NCI-H2081 (cell line): ENCODE measurements around the gene GPATCH2L.

ENCODE experiments used
- DNase-seq, 2 experiments: peaks; one replicate each; lab custom pipeline; 2025; lab: John Stamatoyannopoulos, UW

GPATCH2L gene

DNA sequence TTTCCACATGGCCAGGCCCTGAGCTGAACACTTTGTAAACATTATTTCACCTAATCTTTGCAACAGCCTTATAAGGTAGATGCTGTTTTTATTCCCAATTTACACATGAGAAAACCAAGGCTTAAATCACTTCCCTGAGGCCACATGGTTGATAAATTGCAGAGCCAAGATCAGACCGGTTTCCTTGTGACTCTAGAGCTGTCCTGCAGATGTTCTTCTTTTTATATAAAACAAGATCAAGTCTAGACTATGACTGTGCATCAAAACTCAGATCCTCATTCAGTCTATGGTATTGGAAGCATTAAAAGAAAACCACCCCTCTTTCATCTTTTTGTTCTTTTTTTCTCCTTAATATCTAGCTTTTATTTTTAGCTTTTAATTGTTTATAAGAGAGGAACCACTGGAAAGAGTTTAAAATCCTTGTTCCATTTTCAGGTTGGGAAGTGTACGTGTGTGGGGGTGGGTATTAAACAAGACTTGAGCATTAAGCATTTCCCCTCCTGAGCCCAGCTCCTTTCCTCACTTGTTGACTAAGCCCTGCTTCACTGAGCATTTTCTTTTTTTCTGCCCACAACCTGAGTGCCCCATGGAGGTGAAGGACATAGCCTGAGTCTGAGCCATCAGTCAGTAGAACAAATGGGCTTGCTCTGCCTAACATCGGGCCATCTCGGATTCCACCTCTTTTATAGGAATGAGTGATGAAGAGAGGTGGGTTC is 45.4 kb downstream of the GPATCH2L start:
- DNase-seq, result no peak

DNA sequence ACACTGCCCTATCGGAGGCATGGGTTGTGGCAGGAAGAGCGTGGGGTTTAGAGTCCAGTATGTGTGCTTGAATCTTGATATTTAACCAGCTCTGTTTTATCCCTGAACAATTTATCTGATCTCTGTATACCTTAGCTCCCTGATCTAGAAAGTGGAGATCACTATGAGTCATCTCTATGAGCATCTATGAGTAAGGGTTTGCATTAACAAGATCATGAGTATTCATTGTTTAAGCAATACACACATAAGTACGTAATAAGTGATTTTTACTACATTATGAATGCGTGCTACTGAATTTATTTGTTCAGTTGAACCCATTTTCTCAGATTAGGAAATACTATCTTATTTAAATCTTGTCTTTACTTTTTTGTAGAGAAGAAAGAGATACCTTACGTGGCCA is 49.4 kb downstream of the GPATCH2L start:
- DNase-seq, result no peak

DNA sequence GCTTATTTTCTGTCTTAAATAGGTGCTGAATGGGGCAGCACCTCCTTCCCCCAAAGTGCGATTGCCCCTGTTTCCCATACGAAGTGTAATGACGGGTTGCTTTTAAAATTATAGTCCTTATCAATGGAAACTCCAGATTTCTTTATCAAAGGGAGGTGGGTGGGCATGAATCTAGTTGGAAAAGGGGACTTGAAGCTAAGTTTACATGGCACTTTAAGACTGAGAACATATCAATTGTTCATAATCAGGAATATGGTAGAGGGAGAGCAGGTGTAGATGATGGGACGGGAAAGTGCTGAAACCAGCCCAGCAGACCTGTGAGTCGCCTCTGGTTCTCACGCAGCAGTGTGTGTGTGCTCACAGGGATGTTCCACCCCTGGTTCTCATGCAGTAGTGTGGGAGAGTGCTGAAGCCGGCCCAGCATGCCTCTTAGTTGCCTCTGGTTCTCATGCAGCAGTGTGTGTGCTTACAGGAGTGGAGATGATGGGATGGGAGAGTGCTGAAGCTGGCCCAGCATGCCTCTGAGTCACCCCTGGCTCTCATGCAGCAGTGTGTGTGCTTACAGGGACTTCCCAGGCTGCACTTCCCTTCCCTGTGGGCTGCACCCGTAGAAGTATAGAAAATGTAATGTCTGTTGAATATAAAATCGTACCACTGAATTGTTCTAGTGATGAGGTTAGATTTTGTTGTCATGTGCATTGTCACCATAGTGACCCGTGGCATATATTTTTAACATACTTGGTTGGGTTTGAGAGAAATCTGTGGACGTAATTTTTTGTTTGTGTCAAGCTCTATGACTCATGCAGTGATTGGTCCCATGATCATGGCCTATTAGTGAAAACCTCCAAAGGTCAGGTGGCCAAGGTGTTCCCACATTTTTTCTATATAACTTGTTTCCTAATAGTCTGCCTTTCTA is 51.6 kb downstream of the GPATCH2L start:
- no peak for DNase-seq

DNA sequence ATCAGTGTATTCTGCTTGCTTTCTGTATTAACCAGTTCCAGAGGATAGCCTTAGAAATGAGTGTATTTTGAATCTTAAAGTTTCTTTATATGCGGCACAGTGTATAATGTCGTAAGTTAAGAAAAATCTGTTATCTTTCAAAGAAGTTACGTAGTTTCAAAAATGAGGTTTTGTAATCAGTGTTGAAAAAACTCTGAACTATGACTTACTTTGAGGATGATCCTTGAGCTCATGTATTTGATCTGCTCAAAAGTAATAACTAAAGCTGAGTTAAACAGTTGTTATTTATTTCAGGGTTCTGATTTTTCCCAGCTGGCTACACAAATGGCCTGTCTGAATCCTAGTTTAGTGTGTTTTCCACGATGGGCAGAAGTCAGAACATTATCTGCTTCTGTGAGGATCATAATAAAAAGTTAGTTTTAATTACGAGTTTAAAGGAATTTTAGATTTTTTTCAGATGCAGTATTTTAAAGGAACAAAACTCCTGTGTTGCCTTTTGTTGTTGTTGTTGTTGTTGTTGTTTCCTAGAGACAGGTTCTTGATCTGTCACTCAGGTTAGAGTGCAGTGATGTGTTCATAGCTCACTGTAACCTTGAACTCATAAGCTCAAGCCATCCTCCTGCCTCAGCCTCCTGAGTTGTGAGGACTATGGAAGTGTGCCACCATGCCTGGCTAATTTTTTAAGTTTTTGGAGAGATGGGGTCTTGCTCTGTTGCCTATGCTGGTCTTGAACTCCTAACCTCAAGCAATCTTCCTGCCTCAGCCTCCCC is 52.9 kb downstream of the GPATCH2L start:
- DNase-seq, result no peak

DNA sequence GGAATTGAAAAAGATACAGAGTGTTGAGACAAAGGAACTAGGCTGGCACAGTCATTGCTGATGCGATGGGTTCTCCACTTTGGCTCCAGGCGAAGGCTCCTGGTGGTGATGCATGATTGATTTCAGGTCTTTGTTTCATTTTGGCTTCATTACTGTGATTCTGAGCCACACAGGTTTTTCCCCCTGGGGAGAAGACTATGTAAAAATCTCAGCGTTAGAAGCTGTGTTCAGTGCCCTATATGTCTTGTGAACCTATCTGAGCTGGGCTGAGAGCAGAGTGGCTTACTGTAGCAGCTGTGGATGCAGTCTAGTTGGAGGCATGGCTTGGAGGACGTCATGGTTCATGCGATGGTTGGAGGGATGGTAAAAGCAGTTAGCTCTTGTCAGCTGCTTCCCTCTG is 54.0 kb downstream of the GPATCH2L start:
- no peak for DNase-seq

DNA sequence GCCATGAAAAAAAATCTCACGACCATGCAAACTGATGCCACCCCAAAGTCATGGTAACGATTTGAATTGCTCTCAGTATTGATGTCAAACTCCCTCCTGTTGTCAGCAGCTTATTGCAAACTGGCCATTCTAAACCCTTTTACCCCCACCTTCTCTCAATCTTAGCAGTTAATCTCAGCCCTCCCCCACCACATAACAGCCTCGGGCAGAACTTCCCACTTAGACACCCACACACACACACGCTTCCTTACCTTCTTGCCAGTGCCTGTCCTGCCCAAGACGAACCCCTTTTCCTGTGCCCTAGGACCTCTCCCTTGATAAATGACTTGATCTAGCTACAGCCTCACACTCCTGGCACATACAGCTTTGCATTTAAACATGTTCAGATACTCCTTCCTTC is 56.6 kb downstream of the GPATCH2L start:
- no peak for DNase-seq

DNA sequence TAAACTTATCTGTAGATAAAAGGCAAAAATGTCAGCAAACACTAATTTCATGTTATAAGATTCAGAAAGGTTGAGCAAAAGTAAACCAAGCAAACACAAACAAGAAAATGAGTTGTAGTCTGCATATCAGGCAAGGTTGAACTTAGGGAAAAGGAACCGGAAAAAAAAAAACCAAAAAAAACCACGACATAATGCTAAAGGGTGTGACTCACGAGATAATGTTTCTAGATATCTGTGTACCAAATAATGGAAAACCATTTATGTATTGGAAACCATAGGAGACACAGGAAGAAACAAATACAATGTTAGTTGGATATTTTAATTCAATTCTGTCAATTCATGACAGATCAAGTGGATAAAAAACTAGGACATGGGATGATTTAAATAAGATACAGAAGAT is 60.5 kb downstream of the GPATCH2L start:
- DNase-seq, result no peak

DNA sequence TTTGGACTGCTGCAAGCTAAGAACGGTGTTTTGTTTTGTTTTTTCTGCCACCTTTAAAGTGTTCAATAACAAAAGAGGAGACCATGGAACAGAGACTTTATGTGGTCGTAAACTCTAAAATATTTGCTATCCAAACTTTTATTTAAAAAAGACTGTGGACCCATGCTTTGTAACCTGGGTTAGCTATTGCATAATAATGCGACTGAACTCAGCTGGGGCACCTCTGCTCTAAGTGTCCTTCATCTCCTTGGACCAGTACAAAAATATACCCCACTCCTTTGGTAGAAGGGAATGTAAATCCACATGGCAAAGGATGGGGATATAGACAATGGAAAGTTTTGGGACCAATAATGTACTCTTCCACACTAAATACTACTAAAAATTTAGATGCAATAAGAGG is 65.5 kb downstream of the GPATCH2L start:
- DNase-seq, result no peak

DNA sequence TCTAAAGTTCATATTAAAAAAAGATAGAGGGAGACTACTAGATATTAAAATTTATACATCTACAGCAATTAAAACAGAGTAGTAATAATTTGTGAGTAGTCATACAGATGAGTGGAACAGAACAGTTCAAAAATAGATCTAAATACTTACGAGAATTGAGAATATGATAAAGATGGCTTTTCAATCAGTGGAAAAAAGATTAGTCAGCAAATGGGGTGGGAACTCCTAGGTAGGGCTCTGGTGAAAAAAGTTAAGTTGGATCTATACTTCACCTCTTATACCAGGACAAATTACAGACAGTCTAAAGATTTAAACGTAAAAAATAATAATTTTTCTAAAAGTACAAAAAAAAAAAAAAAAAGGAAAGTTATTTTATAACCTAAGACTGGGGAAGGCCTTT is 66.9 kb downstream of the GPATCH2L start:
- DNase-seq, result no peak

DNA sequence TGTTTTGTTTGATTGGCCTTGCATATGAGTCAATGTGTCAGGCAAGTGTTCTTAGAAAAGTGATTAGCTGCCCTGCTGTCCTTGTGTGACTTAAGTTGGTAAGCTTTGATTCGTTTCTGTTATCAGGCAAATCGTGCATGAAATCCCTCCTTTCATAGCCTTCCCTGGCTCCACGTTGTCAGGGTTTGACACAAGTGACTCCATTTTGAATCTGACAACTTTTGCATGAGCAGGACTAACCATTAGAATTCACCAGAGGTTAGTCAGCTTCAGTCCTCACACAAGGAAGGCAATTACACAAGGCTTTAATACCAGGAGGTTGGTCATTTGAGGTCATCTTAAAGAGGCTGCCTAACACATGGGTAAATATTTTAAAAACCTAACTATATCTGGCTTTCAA is 68.2 kb downstream of the GPATCH2L start:
- no peak for DNase-seq

DNA sequence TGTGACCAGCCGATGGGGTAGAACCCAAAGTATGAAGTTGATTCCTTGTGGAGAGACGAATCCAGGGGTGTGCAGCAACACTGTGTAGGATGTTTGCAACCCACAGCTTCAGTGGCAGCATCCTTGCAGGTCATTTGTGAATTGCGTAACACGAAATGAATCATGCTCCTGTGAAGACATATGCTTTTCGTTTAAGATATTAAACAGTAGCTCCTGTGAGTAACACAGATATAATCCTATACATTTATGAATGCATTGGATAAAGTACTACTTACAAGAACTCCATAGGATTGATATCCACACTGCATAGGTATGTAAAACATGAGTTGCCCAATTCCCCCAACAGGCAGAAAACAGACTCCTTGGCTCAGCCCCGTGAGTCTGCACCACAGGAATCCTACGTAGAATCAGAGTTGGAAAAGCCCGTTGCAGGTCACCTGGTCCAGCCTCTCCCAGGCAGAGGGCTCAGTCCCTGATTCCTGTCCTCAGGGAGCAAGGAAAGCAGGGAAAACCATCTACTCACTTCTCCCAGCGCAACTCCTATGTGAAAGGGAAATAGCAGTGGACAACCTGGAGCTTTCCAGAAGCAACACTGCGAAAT is 75.8 kb downstream of the GPATCH2L start:
- no peak for DNase-seq

DNA sequence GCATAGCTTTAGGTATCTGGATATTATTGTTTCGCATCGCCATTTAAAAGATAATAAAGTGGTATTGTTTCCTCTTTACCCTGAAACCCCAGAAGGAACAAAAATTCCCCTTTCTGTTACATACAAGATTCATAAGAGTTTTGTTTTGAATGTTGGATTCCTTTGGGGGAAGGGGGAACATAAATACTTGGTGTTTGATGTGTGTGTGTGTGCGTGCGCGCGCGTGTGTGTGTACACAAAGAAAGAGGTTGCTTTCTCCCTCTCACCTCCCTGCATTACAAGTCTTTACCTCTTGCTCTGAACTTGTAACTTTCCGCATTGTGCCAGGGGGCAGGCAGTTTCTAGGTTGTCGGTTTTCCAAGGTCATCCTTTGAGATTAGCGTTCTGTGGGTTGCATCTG is 76.4 kb downstream of the GPATCH2L start:
- no peak for DNase-seq

DNA sequence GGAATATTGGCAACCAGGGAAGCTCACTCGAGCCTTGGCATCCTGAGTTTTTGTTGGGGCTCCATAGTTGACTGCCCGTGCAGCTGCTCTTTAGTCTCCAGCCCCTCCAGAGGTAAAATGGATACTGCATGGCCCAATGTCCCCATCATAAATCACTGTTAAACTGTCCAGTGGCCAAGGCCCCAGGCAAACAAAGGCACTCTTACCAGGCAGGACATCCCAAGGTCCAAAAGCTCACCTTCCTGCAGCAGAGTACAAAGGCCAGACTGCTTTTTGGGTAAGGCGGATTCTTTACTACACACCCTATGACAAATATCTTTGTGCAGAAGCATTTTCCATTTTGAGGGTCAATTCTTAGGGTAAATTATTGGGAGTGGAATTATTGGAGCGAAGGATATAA is 81.1 kb downstream of the GPATCH2L start:
- DNase-seq, result no peak

DNA sequence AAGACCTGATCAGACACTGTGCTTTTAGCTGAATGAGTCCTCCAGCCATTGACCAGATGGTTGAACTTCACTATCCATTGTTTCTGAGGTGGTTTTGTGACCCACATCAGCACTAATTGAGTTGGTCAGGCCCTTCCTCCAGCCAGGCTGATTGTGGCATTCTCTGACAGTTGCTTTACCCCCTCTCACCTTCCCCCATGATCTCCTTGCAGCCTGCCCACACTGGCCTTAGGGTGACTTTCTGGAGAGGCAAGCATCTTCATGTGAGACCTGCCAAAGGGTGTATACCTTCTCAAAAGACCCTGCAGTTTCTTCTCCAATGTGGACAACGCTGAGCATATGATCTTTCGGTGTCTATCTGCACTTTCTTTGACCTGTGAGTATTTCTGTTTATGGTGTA is 83.9 kb downstream of the GPATCH2L start:
- no peak for DNase-seq

DNA sequence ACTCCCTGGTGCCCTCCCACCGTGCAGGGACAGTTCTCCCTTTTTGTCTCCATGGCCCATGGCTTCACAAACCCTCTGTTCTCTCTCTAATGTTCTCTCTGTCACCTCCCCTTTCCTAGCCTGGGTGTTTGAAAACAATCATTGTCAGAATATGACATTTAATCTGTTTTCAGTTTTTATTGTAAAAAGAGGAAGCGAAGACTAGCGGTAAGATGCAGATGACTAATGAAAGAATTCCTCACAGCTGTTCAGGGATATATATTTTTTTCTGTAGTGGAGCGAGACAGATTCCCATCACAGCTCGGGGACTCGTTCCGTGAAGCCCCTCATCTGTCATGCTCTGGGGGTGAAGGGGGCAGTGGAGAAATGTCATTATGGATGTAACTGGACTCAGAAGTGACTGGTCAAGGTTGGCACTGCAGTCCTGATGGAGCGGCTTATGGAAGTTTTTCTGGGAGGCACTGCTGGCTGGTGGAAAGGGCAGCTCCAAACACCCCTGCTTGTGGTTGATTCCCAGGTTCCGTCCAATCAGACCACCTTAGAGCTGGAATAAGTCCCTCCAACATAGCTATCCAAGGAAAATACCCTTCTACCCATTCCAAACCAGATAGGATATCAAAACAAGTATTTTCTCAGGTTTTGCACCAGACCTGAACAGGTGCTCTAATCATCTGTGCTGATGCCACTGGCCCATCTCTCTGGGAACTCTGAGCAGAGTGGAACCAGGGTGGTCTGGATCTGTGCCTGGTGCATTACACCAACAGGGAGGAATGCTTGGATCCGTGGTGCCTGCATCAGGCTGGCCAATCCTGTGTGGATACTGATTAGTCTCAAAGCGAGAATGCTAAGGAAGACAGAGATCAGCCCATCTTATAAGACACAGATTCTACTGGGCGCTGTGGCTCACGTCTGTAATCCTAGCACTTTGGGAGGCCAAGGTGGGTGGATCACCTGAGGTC is 84.7 kb downstream of the GPATCH2L start:
- DNase-seq, result no peak

DNA sequence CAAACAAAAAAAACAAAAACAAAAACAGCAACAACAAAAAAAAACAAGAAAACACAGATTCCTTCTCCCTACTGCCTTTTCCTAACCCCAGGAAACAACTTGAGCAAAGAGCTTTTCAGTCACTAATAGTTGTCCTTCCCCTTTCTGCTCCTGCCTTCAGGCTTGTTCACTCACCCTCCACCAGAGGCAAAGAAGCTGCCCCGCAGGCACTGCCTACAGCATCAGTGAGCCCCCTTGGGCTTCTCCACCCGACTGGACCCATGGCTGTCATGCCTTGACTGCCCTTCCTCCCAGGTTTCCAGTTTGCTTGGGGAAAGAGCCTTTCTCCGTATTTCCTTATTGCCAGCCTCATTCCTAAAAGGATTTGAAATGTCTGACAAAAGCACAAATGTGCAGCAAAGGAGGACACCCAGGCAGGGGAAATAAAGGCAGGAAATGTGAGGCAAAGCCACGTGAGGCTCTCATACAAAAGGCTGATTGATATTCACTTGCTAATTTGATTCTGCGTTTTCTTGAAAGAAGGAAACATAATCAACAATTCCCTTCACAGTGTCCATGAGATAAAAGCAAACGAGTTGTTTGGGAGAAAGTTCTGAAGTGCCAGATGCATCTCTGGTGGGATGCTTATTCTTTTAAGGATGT is 85.7 kb downstream of the GPATCH2L start:
- DNase-seq, result no peak

DNA sequence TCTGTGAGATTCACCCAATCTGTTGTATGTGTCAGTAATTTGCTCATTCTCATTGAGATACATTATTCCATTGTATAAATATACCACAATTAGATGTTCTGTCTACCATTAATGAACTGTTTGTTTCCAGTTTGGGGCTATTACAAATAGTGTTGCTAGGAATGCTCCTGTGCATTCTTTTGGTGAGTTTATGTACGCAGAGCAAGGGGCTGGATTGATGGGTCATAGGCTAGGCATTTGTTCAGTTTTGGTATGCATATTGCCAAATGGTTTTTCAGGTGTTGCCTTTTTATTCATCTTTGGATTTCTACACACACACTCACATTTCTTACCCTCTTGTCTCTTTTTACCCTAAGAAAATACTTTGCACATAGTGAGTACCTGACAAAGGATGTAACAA is 93.4 kb downstream of the GPATCH2L start:
- no peak for DNase-seq

DNA sequence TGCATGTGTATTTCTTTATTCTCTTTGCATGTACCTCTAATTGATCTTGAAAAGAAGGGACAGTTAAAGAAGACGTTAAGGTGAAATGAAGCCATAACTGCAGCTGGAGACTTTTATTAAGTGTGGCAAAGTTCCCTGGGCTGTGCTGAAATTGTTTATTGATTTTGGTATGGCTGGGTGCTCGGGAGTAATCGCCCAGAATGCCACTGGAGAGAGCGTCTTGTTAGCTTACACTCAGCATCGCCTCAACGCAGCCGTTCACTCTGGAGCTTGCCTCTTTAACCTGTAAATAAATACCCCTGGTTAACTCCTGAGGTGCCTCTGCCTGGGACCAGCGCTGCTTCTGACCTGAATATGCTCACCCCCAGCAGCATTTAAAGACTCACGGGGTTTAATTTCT is 98.6 kb downstream of the GPATCH2L start:
- DNase-seq, result no peak

DNA sequence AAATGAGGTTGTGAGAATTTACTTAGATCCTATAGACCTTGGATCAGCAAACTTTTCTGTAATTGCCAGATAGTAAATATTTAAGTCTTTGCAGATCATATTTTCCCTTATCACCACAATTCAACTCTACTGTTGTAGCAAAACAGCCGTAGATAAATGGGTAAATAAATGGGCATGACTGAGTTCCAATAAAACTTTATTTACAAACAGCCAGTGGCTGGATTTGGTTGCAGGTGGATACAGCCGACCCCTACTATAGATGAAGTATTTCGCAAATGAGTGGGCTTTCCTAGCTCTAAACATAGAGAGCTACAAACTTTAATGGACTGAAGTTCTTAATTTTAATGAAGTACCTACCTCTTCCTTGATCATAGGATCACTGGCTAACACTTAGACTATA is 100.7 kb downstream of the GPATCH2L start:
- no peak for DNase-seq

DNA sequence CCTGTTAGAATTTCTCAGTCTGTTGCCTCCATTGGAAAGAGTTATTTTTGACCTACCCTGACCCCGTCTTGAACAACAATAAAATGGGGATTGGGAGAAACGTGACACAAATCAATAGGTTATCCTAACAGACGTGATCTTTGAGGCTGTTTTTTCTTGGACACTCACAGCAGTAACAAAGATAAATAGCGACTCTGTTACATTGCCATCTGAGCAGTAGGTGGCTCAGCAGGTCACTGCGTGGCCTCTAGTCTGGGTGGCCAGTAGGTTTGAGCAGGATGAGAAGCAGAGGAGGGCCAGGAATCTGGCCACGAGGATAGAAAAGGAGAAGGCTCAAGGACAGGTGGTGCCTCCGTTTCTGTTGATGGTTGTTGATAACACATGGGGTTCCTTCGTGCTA is 101.4 kb downstream of the GPATCH2L start:
- no peak for DNase-seq

DNA sequence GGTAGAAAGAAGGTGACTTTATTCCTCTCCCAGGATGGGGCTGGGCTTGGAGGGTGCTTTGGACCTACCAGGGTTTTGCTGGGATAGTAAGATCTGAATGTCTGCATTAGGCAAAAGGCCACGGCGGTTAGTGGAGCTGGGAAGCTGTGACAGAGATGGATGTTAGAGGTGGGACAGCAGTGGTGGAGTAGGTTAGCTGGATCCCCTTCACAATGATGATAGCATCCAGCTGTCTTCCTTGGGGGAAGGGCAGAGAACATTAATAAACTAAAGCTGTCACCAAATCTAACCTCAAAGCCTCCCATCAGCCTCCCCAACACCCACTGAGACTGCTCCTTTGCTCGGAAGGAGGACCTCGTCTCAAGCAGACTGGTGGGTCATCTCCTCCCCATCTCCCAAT is 104.8 kb downstream of the GPATCH2L start:
- no peak for DNase-seq
